ENCODE data around the gene LAMTOR5. TPM values are rescaled to one million over a fixed set of nuclear protein-coding genes. Genes with fewer than 3 reads are reported as not detected.

LAMTOR5 gene
- total RNA-seq (144 TPM), polyA plus RNA-seq (296 TPM)
- long read RNA-seq, donor 1, transcript LAMTOR5-206 (4 exons, 634 nt) = major isoform, 12 of 13 reads
- long read RNA-seq, donor 1, partial matches to known transcripts = 0 of 13 reads
- long read RNA-seq, donor 1, other reads (novel, unspliced or antisense) = 0 of 13 reads
- long read RNA-seq, donor 2, transcript LAMTOR5-202 (3 exons, 1,830 nt) = minor isoform, 8 of 186 reads
- long read RNA-seq, donor 2, transcript LAMTOR5-206 (4 exons, 634 nt) = major isoform, 132 of 186 reads
- long read RNA-seq, donor 2, partial matches to known transcripts = 44 of 186 reads
- long read RNA-seq, donor 2, other reads (novel, unspliced or antisense) = 0 of 186 reads
- long read RNA-seq, donor 3, transcript LAMTOR5-202 (3 exons, 1,830 nt) = minor isoform, 12 of 280 reads
- long read RNA-seq, donor 3, transcript LAMTOR5-205 (3 exons, 569 nt) = minor isoform, 5 of 280 reads
- long read RNA-seq, donor 3, transcript LAMTOR5-206 (4 exons, 634 nt) = major isoform, 194 of 280 reads
- long read RNA-seq, donor 3, partial matches to known transcripts = 69 of 280 reads
- long read RNA-seq, donor 3, other reads (novel, unspliced or antisense) = 0 of 280 reads
- long read RNA-seq, donor 4, transcript LAMTOR5-206 (4 exons, 634 nt) = major isoform, 45 of 66 reads
- long read RNA-seq, donor 4, partial matches to known transcripts = 16 of 66 reads
- long read RNA-seq, donor 4, other reads (novel, unspliced or antisense) = 0 of 66 reads
- long read RNA-seq, donor 5, transcript LAMTOR5-206 (4 exons, 634 nt) = major isoform, 221 of 346 reads
- long read RNA-seq, donor 5, transcript LAMTOR5-202 (3 exons, 1,830 nt) = minor isoform, 17 of 346 reads
- long read RNA-seq, donor 5, transcript LAMTOR5-205 (3 exons, 569 nt) = minor isoform, 5 of 346 reads
- long read RNA-seq, donor 5, partial matches to known transcripts = 100 of 346 reads
- long read RNA-seq, donor 5, other reads (novel, unspliced or antisense) = 0 of 346 reads
- long read RNA-seq, donor 6, transcript LAMTOR5-202 (3 exons, 1,830 nt) = minor isoform, 6 of 139 reads
- long read RNA-seq, donor 6, transcript LAMTOR5-206 (4 exons, 634 nt) = major isoform, 105 of 139 reads
- long read RNA-seq, donor 6, partial matches to known transcripts = 26 of 139 reads
- long read RNA-seq, donor 6, other reads (novel, unspliced or antisense) = 0 of 139 reads
- long read RNA-seq, donor 7, transcript LAMTOR5-202 (3 exons, 1,830 nt) = minor isoform, 7 of 167 reads
- long read RNA-seq, donor 7, transcript LAMTOR5-206 (4 exons, 634 nt) = major isoform, 106 of 167 reads
- long read RNA-seq, donor 7, partial matches to known transcripts = 48 of 167 reads
- long read RNA-seq, donor 7, other reads (novel, unspliced or antisense) = 0 of 167 reads
- long read RNA-seq, donor 8, transcript LAMTOR5-206 (4 exons, 634 nt) = major isoform, 53 of 73 reads
- long read RNA-seq, donor 8, partial matches to known transcripts = 15 of 73 reads
- long read RNA-seq, donor 8, other reads (novel, unspliced or antisense) = 0 of 73 reads
- long read RNA-seq, donor 9, transcript LAMTOR5-202 (3 exons, 1,830 nt) = minor isoform, 7 of 112 reads
- long read RNA-seq, donor 9, transcript LAMTOR5-206 (4 exons, 634 nt) = major isoform, 73 of 112 reads
- long read RNA-seq, donor 9, partial matches to known transcripts = 28 of 112 reads
- long read RNA-seq, donor 9, other reads (novel, unspliced or antisense) = 0 of 112 reads
- long read RNA-seq, donor 10, transcript LAMTOR5-206 (4 exons, 634 nt) = major isoform, 75 of 110 reads
- long read RNA-seq, donor 10, transcript LAMTOR5-202 (3 exons, 1,830 nt) = minor isoform, 6 of 110 reads
- long read RNA-seq, donor 10, partial matches to known transcripts = 28 of 110 reads
- long read RNA-seq, donor 10, other reads (novel, unspliced or antisense) = 0 of 110 reads

- Histone ChIP-seq H3K36me3 (ENCODE audit: control insufficient read depth in 2 of 2, insufficient read depth in 2 of 2, low read length in 1 of 2) (peaks cover 11 to 28% of the 10 kb centered on the region in 2 donors), H3K4me3 (ENCODE audit: low read length in 2 of 2) (peak within 1 kb of the TSS; percentile 86 to 97), H3K27ac (ENCODE audit: low read depth in 1 of 2, low read length in 1 of 2) (peak within 1 kb of the TSS; percentile 82 to 88), H3K9me3 (ENCODE audit: control insufficient read depth in 2 of 2, insufficient read depth in 1 of 2, low read length in 1 of 2) (no peaks in the 10 kb centered on the region), H3K27me3 (ENCODE audit: control insufficient read depth in 2 of 2, insufficient read depth in 1 of 2, low read length in 1 of 2) (no peaks in the 10 kb centered on the region), H3K4me1 (ENCODE audit: control insufficient read depth in 2 of 2, insufficient read depth in 2 of 2, low read length in 2 of 2) (peaks cover 0 to 3% of the 10 kb centered on the region in 2 donors)
- DNase-seq (ENCODE audit: low read depth in 6 of 9, low spot score in 9 of 9) = peak; percentile 85 to 96 (median 89)
- under 1% methylated on average over 76 of the region's 76 CpGs for WGBS
Observed at GRCh38 chr1:110407260-110408210, at the start of gene LAMTOR5. LAMTOR5 (minus strand) TSS chr1:110407694; CDS start chr1:110407620, 74 bp downstream.

- no peak overlapping the region for H3K27ac ChIP-seq (ENCODE audit: low read depth in 1 of 2, low read length in 1 of 2)
- no peaks in the 10 kb centered on the region for H3K9me3 ChIP-seq (ENCODE audit: control insufficient read depth in 2 of 2, insufficient read depth in 1 of 2, low read length in 1 of 2)
- no peaks in the 10 kb centered on the region for H3K36me3 ChIP-seq (ENCODE audit: control insufficient read depth in 2 of 2, insufficient read depth in 2 of 2, low read length in 1 of 2)
- peaks cover 0 to 9% of the 10 kb centered on the region in 2 donors for H3K27me3 ChIP-seq (ENCODE audit: control insufficient read depth in 2 of 2, insufficient read depth in 1 of 2, low read length in 1 of 2)
- H3K4me3 ChIP-seq (ENCODE audit: low read length in 2 of 2) = no peak overlapping the region
- 93% methylated on average over 5 of the region's 5 CpGs for WGBS
- DNase-seq (ENCODE audit: low read depth in 6 of 9, low spot score in 9 of 9) = no peak
- H3K4me1 ChIP-seq (ENCODE audit: control insufficient read depth in 2 of 2, insufficient read depth in 2 of 2, low read length in 2 of 2) = no peaks in the 10 kb centered on the region
Observed at GRCh38 chr1:110457206-110457605, 49.7 kb upstream of the LAMTOR5 start.

GRCh38 chr1:110455151-110455550 lies 47.7 kb upstream of the LAMTOR5 start:
- no peaks in the 10 kb centered on the region for H3K9me3 ChIP-seq (ENCODE audit: control insufficient read depth in 2 of 2, insufficient read depth in 1 of 2, low read length in 1 of 2)
- no peaks in the 10 kb centered on the region for H3K4me1 ChIP-seq (ENCODE audit: control insufficient read depth in 2 of 2, insufficient read depth in 2 of 2, low read length in 2 of 2)
- peaks cover 0 to 17% of the 10 kb centered on the region in 2 donors for H3K27me3 ChIP-seq (ENCODE audit: control insufficient read depth in 2 of 2, insufficient read depth in 1 of 2, low read length in 1 of 2)
- no peak overlapping the region for H3K27ac ChIP-seq (ENCODE audit: low read depth in 1 of 2, low read length in 1 of 2)
- H3K36me3 ChIP-seq (ENCODE audit: control insufficient read depth in 2 of 2, insufficient read depth in 2 of 2, low read length in 1 of 2) = no peaks in the 10 kb centered on the region
- no peak for DNase-seq (ENCODE audit: low read depth in 6 of 9, low spot score in 9 of 9)
- no peak overlapping the region for H3K4me3 ChIP-seq (ENCODE audit: low read length in 2 of 2)
- WGBS = 94% methylated on average over 8 of the region's 8 CpGs

- Histone ChIP-seq H3K4me3 (ENCODE audit: low read length in 2 of 2) (no peak overlapping the region), H3K36me3 (ENCODE audit: control insufficient read depth in 2 of 2, insufficient read depth in 2 of 2, low read length in 1 of 2) (no peaks in the 10 kb centered on the region), H3K4me1 (ENCODE audit: control insufficient read depth in 2 of 2, insufficient read depth in 2 of 2, low read length in 2 of 2) (no peaks in the 10 kb centered on the region), H3K9me3 (ENCODE audit: control insufficient read depth in 2 of 2, insufficient read depth in 1 of 2, low read length in 1 of 2) (no peaks in the 10 kb centered on the region), H3K27ac (ENCODE audit: low read depth in 1 of 2, low read length in 1 of 2) (no peak overlapping the region), H3K27me3 (ENCODE audit: control insufficient read depth in 2 of 2, insufficient read depth in 1 of 2, low read length in 1 of 2) (peaks cover 0 to 22% of the 10 kb centered on the region in 2 donors)
- DNase-seq (ENCODE audit: low read depth in 6 of 9, low spot score in 9 of 9) = no peak
- 96% methylated on average over 1 of the region's 1 CpG for WGBS
Observed at GRCh38 chr1:110454328-110454727, 46.8 kb upstream of the LAMTOR5 start.

GRCh38 chr1:110453829-110454228 lies 46.3 kb upstream of the LAMTOR5 start:
- Histone ChIP-seq H3K4me3 (ENCODE audit: low read length in 2 of 2) (no peak overlapping the region), H3K27me3 (ENCODE audit: control insufficient read depth in 2 of 2, insufficient read depth in 1 of 2, low read length in 1 of 2) (peaks cover 0 to 23% of the 10 kb centered on the region in 2 donors), H3K36me3 (ENCODE audit: control insufficient read depth in 2 of 2, insufficient read depth in 2 of 2, low read length in 1 of 2) (no peaks in the 10 kb centered on the region), H3K4me1 (ENCODE audit: control insufficient read depth in 2 of 2, insufficient read depth in 2 of 2, low read length in 2 of 2) (no peaks in the 10 kb centered on the region), H3K27ac (ENCODE audit: low read depth in 1 of 2, low read length in 1 of 2) (no peak overlapping the region), H3K9me3 (ENCODE audit: control insufficient read depth in 2 of 2, insufficient read depth in 1 of 2, low read length in 1 of 2) (no peaks in the 10 kb centered on the region)
- DNase-seq (ENCODE audit: low read depth in 6 of 9, low spot score in 9 of 9) = no peak
- 97% methylated on average over 9 of the region's 9 CpGs for WGBS

GRCh38 chr1:110452330-110452729 lies 44.8 kb upstream of the LAMTOR5 start:
- no peak overlapping the region for H3K4me3 ChIP-seq (ENCODE audit: low read length in 2 of 2)
- H3K4me1 ChIP-seq (ENCODE audit: control insufficient read depth in 2 of 2, insufficient read depth in 2 of 2, low read length in 2 of 2) = no peaks in the 10 kb centered on the region
- H3K27me3 ChIP-seq (ENCODE audit: control insufficient read depth in 2 of 2, insufficient read depth in 1 of 2, low read length in 1 of 2) = peaks cover 0 to 26% of the 10 kb centered on the region in 2 donors
- H3K36me3 ChIP-seq (ENCODE audit: control insufficient read depth in 2 of 2, insufficient read depth in 2 of 2, low read length in 1 of 2) = no peaks in the 10 kb centered on the region
- H3K9me3 ChIP-seq (ENCODE audit: control insufficient read depth in 2 of 2, insufficient read depth in 1 of 2, low read length in 1 of 2) = no peaks in the 10 kb centered on the region
- H3K27ac ChIP-seq (ENCODE audit: low read depth in 1 of 2, low read length in 1 of 2) = no peak overlapping the region
- 74% methylated on average over 7 of the region's 7 CpGs for WGBS
- no peak for DNase-seq (ENCODE audit: low read depth in 6 of 9, low spot score in 9 of 9)

- no peaks in the 10 kb centered on the region for H3K4me1 ChIP-seq (ENCODE audit: control insufficient read depth in 2 of 2, insufficient read depth in 2 of 2, low read length in 2 of 2)
- peaks cover 0 to 26% of the 10 kb centered on the region in 2 donors for H3K27me3 ChIP-seq (ENCODE audit: control insufficient read depth in 2 of 2, insufficient read depth in 1 of 2, low read length in 1 of 2)
- no peak for DNase-seq (ENCODE audit: low read depth in 6 of 9, low spot score in 9 of 9)
- H3K36me3 ChIP-seq (ENCODE audit: control insufficient read depth in 2 of 2, insufficient read depth in 2 of 2, low read length in 1 of 2) = no peaks in the 10 kb centered on the region
- H3K9me3 ChIP-seq (ENCODE audit: control insufficient read depth in 2 of 2, insufficient read depth in 1 of 2, low read length in 1 of 2) = no peaks in the 10 kb centered on the region
- 94% methylated on average over 8 of the region's 8 CpGs for WGBS
- H3K27ac ChIP-seq (ENCODE audit: low read depth in 1 of 2, low read length in 1 of 2) = no peak within 1 kb of the TSS
- H3K4me3 ChIP-seq (ENCODE audit: low read length in 2 of 2) = no peak within 1 kb of the TSS
Observed at GRCh38 chr1:110450929-110451328, 43.4 kb upstream of the LAMTOR5 start, which contains the start of gene PROK1. PROK1 (plus strand) TSS chr1:110451149; CDS start chr1:110451217, 68 bp downstream.
